Islet of Langerhans (tissue), 1 donor: Measurements from ENCODE around the gene RBBP7.

Source experiments
- FAIRE-seq: peaks from one replicate; lab custom pipeline; 2011; peaks lifted over from hg19 to GRCh38; lab: Jason Lieb, UNC

Gene RBBP7

GRCh38 chrX:16825264-16826035 is 44.7 kb downstream of the RBBP7 start:
- peak; percentile 79 for FAIRE-seq

- no peak for FAIRE-seq
Measured at GRCh38 chrX:16822723-16823122, 47.4 kb downstream of the RBBP7 start.

- no peak for FAIRE-seq
Measured at GRCh38 chrX:16819634-16820033, 50.5 kb downstream of the RBBP7 start.

- no peak for FAIRE-seq
Measured at GRCh38 chrX:16814597-16814996, 55.6 kb downstream of the RBBP7 start.

- FAIRE-seq: no peak
Measured at GRCh38 chrX:16807976-16808542, 62.1 kb downstream of the RBBP7 start.

- FAIRE-seq: peak; percentile 47
Measured at GRCh38 chrX:16807548-16807947, 62.6 kb downstream of the RBBP7 start.

- FAIRE-seq: no peak
Measured at GRCh38 chrX:16804923-16805464, 65.2 kb downstream of the RBBP7 start.

GRCh38 chrX:16797841-16798240 is 72.3 kb downstream of the RBBP7 start:
- FAIRE-seq: no peak

- no peak for FAIRE-seq
Measured at GRCh38 chrX:16797358-16797757, 72.8 kb downstream of the RBBP7 start.

- FAIRE-seq: no peak
Measured at GRCh38 chrX:16796298-16796697, 73.9 kb downstream of the RBBP7 start.
